K562 treated with DMSO at 1 percent for 48 hours (cell line): ENCODE results near the gene KRT24. TPM values are rescaled to one million over a fixed set of nuclear protein-coding genes. Genes with fewer than 3 reads are reported as not detected.

ENCODE experiments used
- total RNA-seq: library from RNA; unstranded; fragments of 300-600 nt; gene quantifications from 2 replicates; pipeline ENCODE4 v1.2.3, GENCODE V29; 2022; ENCODE audit warnings: low replicate concordance; ENCODE audit errors: extremely low read depth

Gene KRT24
- not detected in 2 replicates for total RNA-seq

GRCh38 chr17:40703652-40704051, at the start of gene KRT24:
KRT24 (minus strand) TSS chr17:40703752; CDS start chr17:40703693, 59 bp downstream.

GRCh38 chr17:40664582-40665333, 38.8 kb downstream of the KRT24 start, which contains the start of gene KRT222:
KRT222 (minus strand) TSS chr17:40665177; CDS start chr17:40665099, 78 bp downstream.

Other genes starting within 250 kb of the KRT24 start
- not detected in 2 replicates for gene TNS4, start 202.1 kb downstream of the KRT24 start, total RNA-seq
- not detected in 2 replicates for gene CCR7, start 138.3 kb downstream of the KRT24 start, total RNA-seq
- not detected in 2 replicates for gene SMARCE1, start 55.9 kb downstream of the KRT24 start, total RNA-seq
- gene KRT222, start 38.6 kb downstream of the KRT24 start, total RNA-seq, result not detected in 2 replicates
- not detected in 2 replicates for gene KRT25, start 51.6 kb upstream of the KRT24 start, total RNA-seq
- not detected in 2 replicates for gene KRT26, start 68.4 kb upstream of the KRT24 start, total RNA-seq
- gene KRT27, start 78.8 kb upstream of the KRT24 start, total RNA-seq, result not detected in 2 replicates
- not detected in 2 replicates for gene KRT28, start 96.2 kb upstream of the KRT24 start, total RNA-seq
- gene KRT10, start 118.9 kb upstream of the KRT24 start, total RNA-seq, result not detected in 2 replicates
- gene KRT12, start 163.5 kb upstream of the KRT24 start, total RNA-seq, result not detected in 2 replicates
- not detected in 2 replicates for gene KRT20, start 181.5 kb upstream of the KRT24 start, total RNA-seq
- not detected in 2 replicates for gene KRT23, start 233.9 kb upstream of the KRT24 start, total RNA-seq